SH-SY5Y (cell line): ENCODE data around the gene RERE.

Experiments used
- GATA2 ChIP-seq: IDR thresholded peaks from 2 replicates; pipeline ENCODE4 v1.6.1; 2011; ENCODE audit warnings: mild to moderate bottlenecking, low read depth, low read length
- GATA3 ChIP-seq: IDR thresholded peaks from 2 replicates; pipeline ENCODE4 v1.6.1; 2011; ENCODE audit warnings: low read depth, mild to moderate bottlenecking, low read length, moderate library complexity

Gene RERE

GRCh38 chr1:8481650-8482380 lies 335.6 kb downstream of the RERE start:
- TF ChIP-seq GATA3 (no peak), GATA2 (no peak)

- TF ChIP-seq GATA2 (no peak), GATA3 (no peak)
These were observed 338.9 kb downstream of the RERE start for GRCh38 chr1:8478566-8478965.

DNA sequence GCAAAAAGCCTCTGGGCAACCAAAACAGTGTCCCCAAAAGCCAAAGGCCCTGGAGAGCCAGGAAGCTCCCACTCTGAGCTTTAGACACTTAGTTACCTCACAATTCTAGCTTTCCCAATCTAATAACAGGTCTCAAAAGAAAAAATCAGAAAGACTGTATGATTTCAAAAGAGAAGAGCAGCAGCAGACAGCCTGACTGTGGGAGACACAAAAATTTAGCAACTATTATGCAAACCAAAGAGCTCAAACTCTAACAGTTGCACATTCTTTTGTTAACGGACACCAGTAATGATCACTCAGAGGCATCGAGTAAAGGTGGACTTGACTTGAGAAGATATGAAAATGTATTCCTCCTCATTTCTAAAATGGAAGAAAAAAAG lies 339.5 kb downstream of the RERE start:
- TF ChIP-seq GATA2 (no peak), GATA3 (no peak)

DNA sequence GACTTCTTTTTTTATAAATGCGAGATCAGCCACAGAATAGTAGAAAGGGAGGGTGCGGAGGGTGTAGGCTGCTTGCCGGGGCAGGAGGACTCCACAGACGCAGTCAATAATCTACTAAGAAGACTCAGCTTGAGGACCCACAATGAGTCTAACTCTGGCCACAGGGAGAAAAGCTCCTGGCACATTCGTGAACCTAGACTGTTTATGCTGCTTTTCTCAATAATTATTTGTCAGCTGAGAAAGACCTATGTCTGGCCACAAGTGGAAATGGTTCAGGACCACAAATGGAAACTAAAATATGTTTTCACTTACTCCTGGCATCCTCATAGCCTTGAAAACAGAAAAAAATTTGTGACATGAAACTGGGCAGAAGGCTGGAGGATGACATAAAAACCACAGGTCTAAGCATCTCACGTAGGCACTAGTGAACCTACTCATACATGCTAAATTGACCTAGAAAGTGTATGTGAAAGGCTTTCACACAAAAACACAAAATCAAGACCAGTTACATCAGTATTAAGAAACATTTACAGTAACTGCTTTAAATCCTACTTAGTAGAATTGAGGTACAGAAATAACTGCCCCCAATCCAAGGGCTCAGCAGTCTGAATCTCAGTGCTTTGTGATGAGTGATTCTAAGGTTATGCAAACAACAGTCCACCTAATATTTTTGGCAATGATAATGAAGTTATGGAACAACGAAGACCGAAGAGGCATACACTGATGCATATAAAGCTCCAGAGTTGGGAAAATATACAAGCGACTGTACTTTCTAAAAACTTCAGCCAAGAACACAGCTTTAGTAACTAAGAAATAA lies 340.1 kb downstream of the RERE start:
- TF ChIP-seq GATA2 (no peak), GATA3 (no peak)

GRCh38 chr1:8476006-8476405 lies 341.4 kb downstream of the RERE start:
- TF ChIP-seq GATA3 (no peak), GATA2 (no peak)

DNA sequence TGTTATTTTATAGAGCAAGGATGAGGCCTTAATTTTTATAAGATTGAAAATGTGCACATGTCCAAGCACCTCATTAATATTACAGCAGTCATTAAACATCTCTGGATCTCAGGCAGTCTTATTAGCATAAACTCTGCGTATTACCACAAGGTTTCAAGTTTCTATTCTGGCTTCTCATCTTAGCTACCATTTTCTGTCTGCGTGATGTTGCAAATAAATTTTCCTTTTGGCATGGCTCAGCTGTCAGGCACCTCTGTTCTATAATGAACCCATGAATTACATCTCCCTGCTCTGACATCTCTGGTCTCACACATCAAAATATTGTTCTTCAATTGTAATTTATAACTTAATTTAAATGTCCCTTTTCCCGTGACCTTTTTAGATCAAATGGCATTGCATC lies 343.1 kb downstream of the RERE start:
- TF ChIP-seq GATA3 (no peak), GATA2 (no peak)

DNA sequence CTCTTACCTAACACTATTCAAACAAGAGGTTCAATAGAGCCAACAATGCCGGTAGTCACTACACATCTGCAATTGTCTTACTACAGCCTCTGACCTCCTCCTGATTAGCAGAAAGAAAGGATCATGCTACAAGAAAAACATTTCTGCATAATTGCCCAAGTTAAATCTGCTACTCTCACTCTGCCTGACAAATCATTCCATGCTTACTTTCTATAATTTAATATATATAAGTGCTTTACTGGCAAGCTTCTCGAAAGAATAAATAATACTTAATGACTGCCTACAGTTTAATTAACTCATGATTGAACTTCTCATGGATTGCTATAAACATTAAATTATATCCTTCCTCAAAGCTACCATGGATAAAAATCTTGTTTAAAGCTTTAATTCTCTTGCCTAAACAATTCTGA lies 343.5 kb downstream of the RERE start:
- TF ChIP-seq GATA2 = no peak
- no peak for TF ChIP-seq GATA3

- TF ChIP-seq GATA3 = no peak
- no peak for TF ChIP-seq GATA2
These were observed 344.1 kb downstream of the RERE start for GRCh38 chr1:8473121-8473875.

DNA sequence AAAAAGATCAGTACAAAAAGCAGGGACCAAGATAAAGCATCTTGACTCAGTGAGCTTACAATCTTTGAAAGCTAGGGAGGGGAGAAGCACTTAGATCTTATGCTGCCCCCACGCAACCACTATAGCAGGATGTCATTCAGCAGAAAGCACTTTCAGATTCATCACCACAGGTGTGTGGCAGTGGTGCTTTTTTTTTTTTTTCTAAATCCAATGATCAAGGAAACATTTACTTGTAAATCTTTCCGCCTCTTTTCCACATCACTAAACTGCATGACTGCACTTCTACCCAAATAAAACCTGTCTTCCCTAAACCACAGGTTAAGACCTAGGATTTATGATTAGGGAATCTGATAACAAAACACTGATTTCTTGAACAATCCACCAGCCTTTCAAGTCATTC lies 344.8 kb downstream of the RERE start:
- TF ChIP-seq GATA3 = no peak
- no peak for TF ChIP-seq GATA2

DNA sequence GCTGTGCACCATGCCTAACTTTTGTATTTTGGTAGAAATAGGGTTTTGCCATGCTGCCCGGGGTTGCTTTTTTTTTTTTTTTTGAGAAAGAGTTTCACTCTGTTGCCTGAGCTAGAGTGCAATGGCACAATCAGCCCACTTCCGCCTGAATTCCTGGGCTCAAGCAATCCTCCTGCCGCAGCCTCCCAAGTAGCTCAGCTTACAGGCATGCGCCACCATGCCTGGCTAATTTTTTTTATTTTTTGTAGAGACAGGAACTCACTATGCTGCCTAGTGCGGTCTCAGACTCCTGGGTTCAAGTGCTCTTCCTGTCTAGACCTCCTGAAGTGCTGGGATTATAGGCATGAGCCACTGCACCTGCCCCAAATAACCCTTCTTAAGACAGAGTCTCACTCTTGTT lies 346.0 kb downstream of the RERE start:
- no peak for TF ChIP-seq GATA2
- TF ChIP-seq GATA3 = no peak

DNA sequence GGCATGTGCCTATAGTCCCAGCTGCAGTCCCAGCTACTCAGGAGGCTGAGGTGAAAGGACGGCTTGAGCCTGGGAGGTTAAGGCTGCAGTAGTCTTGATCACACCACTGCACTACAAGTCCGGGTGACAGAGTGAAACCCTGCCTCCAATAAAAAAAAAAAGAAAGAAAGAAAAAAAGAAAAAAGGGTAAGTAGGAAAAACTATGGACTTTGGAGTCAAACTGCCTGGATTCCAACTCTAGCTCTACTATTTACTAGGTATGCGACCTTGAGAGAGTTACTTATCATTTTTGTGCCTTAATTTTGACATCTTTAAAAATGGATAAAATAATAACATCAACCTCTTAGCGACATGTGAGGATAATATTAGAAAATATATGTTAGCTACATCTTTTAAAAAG lies 348.7 kb downstream of the RERE start:
- TF ChIP-seq GATA3 (no peak), GATA2 (no peak)

GRCh38 chr1:8467308-8467707 lies 350.1 kb downstream of the RERE start:
- TF ChIP-seq GATA2 = no peak

GRCh38 chr1:8465692-8466091 lies 351.7 kb downstream of the RERE start:
- TF ChIP-seq GATA3 (no peak), GATA2 (no peak)

- TF ChIP-seq GATA2 = no peak
- no peak for TF ChIP-seq GATA3
These were observed 352.4 kb downstream of the RERE start for GRCh38 chr1:8465013-8465412.
